HG03565 (cell line): ENCODE results near the gene PDE4C.
A peak's percentile ranks its signal among the peaks of the same experiment; 100 is the strongest.
"Not testable (repeated sequence)": the region's sequence is repeated elsewhere in the genome, so short reads cannot be mapped to it uniquely, and the experiment has no call there.

Experiments used
- ATAC-seq: cut with Tn5 transposase; IDR thresholded peaks from one replicate; pipeline ENCODE4 v1.9.1; 2021; ENCODE audit warnings: mild to moderate bottlenecking, moderate library complexity; ENCODE audit not compliant: unreplicated experiment

The PDE4C gene

GRCh38 chr19:18223860-18224524 is 2.2 kb downstream of the PDE4C start:
- ATAC-seq = no peak

GRCh38 chr19:18221815-18222725 is 4.2 kb downstream of the PDE4C start:
- ATAC-seq = no peak

- ATAC-seq = no peak
Observed at GRCh38 chr19:18220632-18221275, 5.5 kb downstream of the PDE4C start.

- ATAC-seq = no peak
Observed at GRCh38 chr19:18219911-18220631, 6.2 kb downstream of the PDE4C start.

- ATAC-seq = no peak
Observed at GRCh38 chr19:18218600-18218999, 7.6 kb downstream of the PDE4C start.

GRCh38 chr19:18218159-18218558 is 8.1 kb downstream of the PDE4C start:
- no peak for ATAC-seq

GRCh38 chr19:18216789-18217188 is 9.4 kb downstream of the PDE4C start:
- ATAC-seq = no peak

GRCh38 chr19:18214779-18215433 is 11.3 kb downstream of the PDE4C start:
- no peak for ATAC-seq

GRCh38 chr19:18211683-18212082 is 14.6 kb downstream of the PDE4C start:
- ATAC-seq = no peak

- not testable (repeated sequence) for ATAC-seq
Observed at GRCh38 chr19:18209912-18210311, 16.3 kb downstream of the PDE4C start.

GRCh38 chr19:18208098-18208951 is 17.9 kb downstream of the PDE4C start:
- no peak for ATAC-seq

- no peak for ATAC-seq
Observed at GRCh38 chr19:18206018-18206417, 20.2 kb downstream of the PDE4C start.

GRCh38 chr19:18205200-18205892 is 20.9 kb downstream of the PDE4C start:
- no peak for ATAC-seq

GRCh38 chr19:18204394-18205199 is 21.6 kb downstream of the PDE4C start:
- ATAC-seq = no peak

- ATAC-seq = peak; percentile 89
Observed at GRCh38 chr19:18203863-18204393, 22.3 kb downstream of the PDE4C start, which contains the start of gene RAB3A. TSS of gene RAB3A (minus strand) at chr19:18204042. CDS start at chr19:18202740, 1,302 bp downstream.

- no peak for ATAC-seq
Observed at GRCh38 chr19:18203408-18203862, 22.8 kb downstream of the PDE4C start.

- ATAC-seq = no peak
Observed at GRCh38 chr19:18202778-18203407, 23.3 kb downstream of the PDE4C start.
